Germinal center (tissue), 1 donor: ENCODE results near the gene DCUN1D2.
"Not testable (repeated sequence)": the region's sequence is repeated elsewhere in the genome, so short reads cannot be mapped to it uniquely, and the experiment has no call there.

ENCODE experiments used
- DNase-seq: peaks from one replicate; pipeline ENCODE4 v3.0.0; 2012; ENCODE audit warnings: mixed read lengths, low spot score

The DCUN1D2 gene

GRCh38 chr13:113445791-113446487, 44.6 kb downstream of the DCUN1D2 start:
- DNase-seq, result peak; percentile 82

- no peak for DNase-seq
Observed at GRCh38 chr13:113443991-113444390, 46.5 kb downstream of the DCUN1D2 start.

- no peak for DNase-seq
Observed at GRCh38 chr13:113442985-113443362, 47.5 kb downstream of the DCUN1D2 start.

- DNase-seq, result no peak
Observed at GRCh38 chr13:113442354-113442984, 48.0 kb downstream of the DCUN1D2 start.

GRCh38 chr13:113441661-113442060, 48.9 kb downstream of the DCUN1D2 start:
- no peak for DNase-seq

- DNase-seq, result no peak
Observed at GRCh38 chr13:113437408-113438010, 53.0 kb downstream of the DCUN1D2 start.

- not testable (repeated sequence) for DNase-seq
Observed at GRCh38 chr13:113436866-113437265, 53.6 kb downstream of the DCUN1D2 start.

- not testable (repeated sequence) for DNase-seq
Observed at GRCh38 chr13:113435907-113436306, 54.6 kb downstream of the DCUN1D2 start.

GRCh38 chr13:113433391-113433916, 57.1 kb downstream of the DCUN1D2 start:
- no peak for DNase-seq

GRCh38 chr13:113432506-113433270, 57.8 kb downstream of the DCUN1D2 start:
- DNase-seq, result no peak

GRCh38 chr13:113431171-113431570, 59.3 kb downstream of the DCUN1D2 start:
- no peak for DNase-seq

GRCh38 chr13:113430378-113431110, 60.0 kb downstream of the DCUN1D2 start:
- no peak for DNase-seq

- DNase-seq, result no peak
Observed at GRCh38 chr13:113429608-113429985, 60.9 kb downstream of the DCUN1D2 start.

GRCh38 chr13:113428871-113429607, 61.5 kb downstream of the DCUN1D2 start:
- no peak for DNase-seq

- no peak for DNase-seq
Observed at GRCh38 chr13:113428469-113428865, 62.0 kb downstream of the DCUN1D2 start.

- DNase-seq, result no peak
Observed at GRCh38 chr13:113427562-113428468, 62.7 kb downstream of the DCUN1D2 start.

- no peak for DNase-seq
Observed at GRCh38 chr13:113426591-113426986, 63.9 kb downstream of the DCUN1D2 start.

- DNase-seq, result no peak
Observed at GRCh38 chr13:113425941-113426590, 64.4 kb downstream of the DCUN1D2 start.

GRCh38 chr13:113423520-113424163, 66.9 kb downstream of the DCUN1D2 start:
- no peak for DNase-seq
